Muscle layer of duodenum (tissue), 2 donors: ENCODE results near the gene CAPN3.

Source experiments
- H3K27ac ChIP-seq: one replicate; pipeline ENCODE4 v1.7.0; 2013; ENCODE audit warnings: mild to moderate bottlenecking, low read length
- H3K27me3 ChIP-seq: one replicate; pipeline ENCODE4 v1.7.0; 2013; ENCODE audit warnings: low read depth, mild to moderate bottlenecking, control low read depth, low read length
- H3K36me3 ChIP-seq, 2 donors: one replicate each; pipeline ENCODE4 v1.7.0; 2013; ENCODE audit warnings: low read length in 2 of 2, control low read depth in 1 of 2, mild to moderate bottlenecking in 1 of 2; ENCODE audit not compliant: insufficient read depth in 2 of 2, control insufficient read depth in 1 of 2
- H3K4me1 ChIP-seq, 2 donors: one replicate each; pipeline ENCODE4 v1.7.0; 2013; ENCODE audit warnings: low read length in 2 of 2, mild to moderate bottlenecking in 2 of 2, control low read depth in 1 of 2, moderate library complexity in 1 of 2; ENCODE audit not compliant: insufficient read depth in 2 of 2, control insufficient read depth in 1 of 2
- H3K4me3 ChIP-seq, 2 donors: one replicate each; pipeline ENCODE4 v1.7.0; 2013; ENCODE audit warnings: low read length in 2 of 2, low read depth in 1 of 2, mild to moderate bottlenecking in 1 of 2
- H3K9me3 ChIP-seq, 2 donors: one replicate each; pipeline ENCODE4 v1.7.0; 2013; ENCODE audit warnings: low read length in 2 of 2, control low read depth in 1 of 2, mild to moderate bottlenecking in 1 of 2; ENCODE audit not compliant: control insufficient read depth in 1 of 2
- donor health status: healthy.

CAPN3 gene

GRCh38 chr15:42395838-42396237 lies 36.5 kb downstream of the CAPN3 start:
- no peaks in the 10 kb centered on the region for H3K9me3 ChIP-seq
- no peaks in the 10 kb centered on the region for H3K4me1 ChIP-seq
- H3K27me3 ChIP-seq: no peaks in the 10 kb centered on the region
- H3K4me3 ChIP-seq: no peak overlapping the region
- H3K36me3 ChIP-seq: peaks cover 9 to 12% of the 10 kb centered on the region in 2 donors
- no peak overlapping the region for H3K27ac ChIP-seq

DNA sequence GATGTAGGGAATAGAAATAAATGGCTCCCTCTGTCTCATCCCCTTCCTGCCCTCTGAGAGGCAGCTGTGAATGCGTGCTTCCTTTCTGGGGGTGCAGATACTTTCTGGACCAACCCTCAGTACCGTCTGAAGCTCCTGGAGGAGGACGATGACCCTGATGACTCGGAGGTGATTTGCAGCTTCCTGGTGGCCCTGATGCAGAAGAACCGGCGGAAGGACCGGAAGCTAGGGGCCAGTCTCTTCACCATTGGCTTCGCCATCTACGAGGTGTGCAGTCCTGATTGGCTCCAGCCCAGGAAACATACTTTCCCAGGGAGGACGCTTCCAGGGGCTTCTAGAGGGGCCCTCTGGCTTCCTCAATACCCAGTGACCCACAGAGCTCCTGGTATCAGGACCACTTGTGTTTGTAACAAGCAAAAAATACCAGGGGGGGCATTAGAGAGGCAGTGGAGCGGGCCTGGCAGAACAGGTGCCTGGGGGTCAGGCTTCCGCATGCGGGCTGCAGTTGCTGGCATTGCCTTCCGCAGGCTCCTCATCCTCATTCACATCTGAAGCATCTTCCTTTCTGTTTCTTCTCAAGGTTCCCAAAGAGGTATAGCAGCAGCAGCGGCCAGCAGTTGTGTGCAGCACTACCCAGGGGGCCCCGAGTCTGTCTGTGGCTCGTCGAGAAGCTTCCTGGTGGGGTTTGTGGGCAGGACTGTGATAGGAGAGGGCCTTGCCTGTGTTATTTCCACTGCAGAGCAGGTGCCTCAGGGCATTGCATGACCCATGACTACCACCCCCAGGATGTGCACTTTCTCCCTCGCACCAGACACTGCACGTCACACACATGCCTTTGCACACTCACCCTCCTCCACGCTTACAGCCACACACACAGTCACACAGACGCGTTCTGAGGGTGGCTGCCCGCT lies 42.5 kb downstream of the CAPN3 start:
- H3K4me1 ChIP-seq: peaks cover 0 to 5% of the 10 kb centered on the region in 2 donors
- H3K27ac ChIP-seq: no peak overlapping the region
- peaks cover 9 to 23% of the 10 kb centered on the region in 2 donors for H3K36me3 ChIP-seq
- no peaks in the 10 kb centered on the region for H3K9me3 ChIP-seq
- H3K4me3 ChIP-seq: no peak overlapping the region
- H3K27me3 ChIP-seq: no peaks in the 10 kb centered on the region

- H3K36me3 ChIP-seq: peaks cover 6 to 23% of the 10 kb centered on the region in 2 donors
- H3K4me1 ChIP-seq: peaks cover 0 to 5% of the 10 kb centered on the region in 2 donors
- H3K27ac ChIP-seq: no peak overlapping the region
- H3K9me3 ChIP-seq: no peaks in the 10 kb centered on the region
- H3K27me3 ChIP-seq: no peaks in the 10 kb centered on the region
- H3K4me3 ChIP-seq: no peak overlapping the region
Observed at GRCh38 chr15:42402455-42403205, 43.3 kb downstream of the CAPN3 start.

GRCh38 chr15:42403389-42403788 lies 44.1 kb downstream of the CAPN3 start:
- peaks cover 6 to 23% of the 10 kb centered on the region in 2 donors for H3K36me3 ChIP-seq
- H3K4me1 ChIP-seq: peaks cover 0 to 5% of the 10 kb centered on the region in 2 donors
- H3K9me3 ChIP-seq: no peaks in the 10 kb centered on the region
- no peak overlapping the region for H3K4me3 ChIP-seq
- no peak overlapping the region for H3K27ac ChIP-seq
- H3K27me3 ChIP-seq: no peaks in the 10 kb centered on the region

DNA sequence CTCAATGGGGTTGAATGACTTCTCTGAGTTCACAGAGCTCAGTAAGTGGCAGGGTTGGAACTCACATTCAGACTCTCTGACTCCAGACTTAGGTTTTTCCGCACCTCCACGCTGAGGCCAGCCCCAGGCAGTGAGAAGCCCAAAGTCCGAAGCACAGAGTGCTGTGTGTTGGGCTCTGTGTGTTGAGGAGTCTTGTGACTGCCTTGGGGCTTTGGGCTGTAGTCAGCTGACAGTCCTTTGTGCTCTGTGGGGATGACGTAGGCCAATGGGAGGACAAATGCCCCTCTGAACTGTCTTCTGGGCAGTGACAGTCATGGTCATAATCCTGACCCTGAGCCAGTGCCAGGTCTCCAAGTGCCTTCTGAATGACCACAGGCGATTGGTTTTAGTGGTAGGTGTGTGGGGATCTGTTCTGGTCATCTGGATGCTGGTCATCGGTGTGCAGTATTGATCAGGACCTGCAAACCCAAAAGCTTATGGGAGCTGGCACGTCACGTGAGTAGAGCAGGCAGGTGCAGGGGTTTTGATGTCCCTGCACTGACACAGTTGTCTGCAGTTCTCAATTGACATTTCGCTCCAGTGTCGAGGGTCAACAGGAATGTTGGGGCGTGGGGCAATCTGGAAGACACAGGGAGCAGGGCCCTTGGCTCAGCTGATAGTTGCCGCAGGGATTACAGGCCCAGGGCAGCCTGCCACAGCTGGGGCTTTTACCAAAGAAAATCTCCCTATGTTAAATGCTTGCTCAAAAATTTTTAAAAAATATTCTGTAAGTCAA lies 45.3 kb downstream of the CAPN3 start:
- H3K36me3 ChIP-seq: peaks cover 2 to 25% of the 10 kb centered on the region in 2 donors
- H3K27me3 ChIP-seq: no peaks in the 10 kb centered on the region
- H3K9me3 ChIP-seq: no peaks in the 10 kb centered on the region
- no peak overlapping the region for H3K4me3 ChIP-seq
- H3K27ac ChIP-seq: no peak overlapping the region
- peaks cover 0 to 5% of the 10 kb centered on the region in 2 donors for H3K4me1 ChIP-seq

- no peak overlapping the region for H3K27ac ChIP-seq
- H3K4me1 ChIP-seq: peaks cover 0 to 5% of the 10 kb centered on the region in 2 donors
- peaks cover 6 to 26% of the 10 kb centered on the region in 2 donors for H3K36me3 ChIP-seq
- H3K4me3 ChIP-seq: no peak overlapping the region
- no peaks in the 10 kb centered on the region for H3K9me3 ChIP-seq
- no peaks in the 10 kb centered on the region for H3K27me3 ChIP-seq
Observed at GRCh38 chr15:42405863-42406482, 46.7 kb downstream of the CAPN3 start.

GRCh38 chr15:42408178-42408577 lies 48.9 kb downstream of the CAPN3 start:
- Histone ChIP-seq H3K4me1 (peaks cover 0 to 5% of the 10 kb centered on the region in 2 donors), H3K27me3 (no peaks in the 10 kb centered on the region), H3K27ac (no peak overlapping the region), H3K4me3 (no peak overlapping the region), H3K36me3 (peaks cover 20 to 32% of the 10 kb centered on the region in 2 donors), H3K9me3 (no peaks in the 10 kb centered on the region)

DNA sequence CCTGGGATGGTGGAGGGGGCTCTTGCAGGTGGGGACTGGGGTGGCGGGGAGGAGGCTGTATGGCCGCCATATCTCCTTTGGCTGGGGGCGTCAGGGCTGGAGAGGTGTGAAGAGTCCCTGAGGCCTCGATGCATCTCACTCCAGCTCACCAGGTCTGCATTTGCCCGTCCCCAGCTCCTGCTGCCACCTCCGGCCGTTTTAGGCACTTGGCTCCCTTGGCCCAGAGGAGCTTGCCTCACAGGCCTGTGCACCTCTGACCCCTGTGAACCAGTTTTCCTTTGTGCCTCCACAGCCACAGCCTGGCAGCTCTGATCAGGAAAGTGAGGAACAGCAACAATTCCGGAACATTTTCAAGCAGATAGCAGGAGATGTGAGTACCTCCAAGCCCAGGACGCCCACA lies 49.7 kb downstream of the CAPN3 start:
- no peak overlapping the region for H3K4me3 ChIP-seq
- peaks cover 23 to 35% of the 10 kb centered on the region in 2 donors for H3K36me3 ChIP-seq
- no peaks in the 10 kb centered on the region for H3K27me3 ChIP-seq
- H3K9me3 ChIP-seq: no peaks in the 10 kb centered on the region
- no peak overlapping the region for H3K27ac ChIP-seq
- peaks cover 0 to 11% of the 10 kb centered on the region in 2 donors for H3K4me1 ChIP-seq

GRCh38 chr15:42411884-42412283 lies 52.6 kb downstream of the CAPN3 start:
- H3K4me3 ChIP-seq: no peak overlapping the region
- H3K4me1 ChIP-seq: peaks cover 0 to 13% of the 10 kb centered on the region in 2 donors
- peaks cover 39 to 59% of the 10 kb centered on the region in 2 donors for H3K36me3 ChIP-seq
- H3K9me3 ChIP-seq: no peaks in the 10 kb centered on the region
- H3K27ac ChIP-seq: no peak overlapping the region
- H3K27me3 ChIP-seq: no peaks in the 10 kb centered on the region

DNA sequence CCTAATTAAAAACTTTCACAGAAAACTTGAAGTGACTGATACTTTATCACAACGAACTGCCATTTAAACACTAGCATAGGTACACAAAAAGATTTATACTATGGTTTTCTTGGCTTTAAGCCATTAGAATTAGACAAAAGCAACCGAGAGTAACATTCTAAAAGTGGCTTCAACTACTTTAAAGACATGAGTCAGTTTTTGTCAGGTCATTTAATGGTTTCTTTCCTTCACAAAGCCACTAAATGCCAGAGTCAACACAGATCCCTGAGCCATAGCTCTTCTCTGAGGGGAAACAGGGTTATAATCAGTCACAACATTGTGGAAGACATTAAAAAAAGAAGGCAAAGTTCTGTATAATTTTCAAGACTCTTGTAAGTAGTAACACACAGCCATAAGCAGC lies 54.6 kb downstream of the CAPN3 start:
- H3K4me3 ChIP-seq: no peak overlapping the region
- no peak overlapping the region for H3K27ac ChIP-seq
- peaks cover 0 to 13% of the 10 kb centered on the region in 2 donors for H3K4me1 ChIP-seq
- H3K9me3 ChIP-seq: no peaks in the 10 kb centered on the region
- peaks cover 50 to 72% of the 10 kb centered on the region in 2 donors for H3K36me3 ChIP-seq
- no peaks in the 10 kb centered on the region for H3K27me3 ChIP-seq
